CD8-positive, alpha-beta memory T cell (primary cell): ENCODE data around the gene GABARAP. TPM values are rescaled to one million over a fixed set of nuclear protein-coding genes. Genes with fewer than 3 reads are reported as not detected.
A peak's percentile ranks its signal among the peaks of the same experiment; 100 is the strongest.

Experiments
- CTCF ChIA-PET: fragments of 350-600 bp; sonication (Branson Sonifier 250); formaldehyde crosslinking; loops from one replicate; lab custom pipeline; 2021; ENCODE audit warnings: antibody characterized with exemption; lab: Charles Lee
- POLR2A ChIA-PET: fragments of 350-600 bp; sonication (Branson Sonifier 250); formaldehyde crosslinking; loops from one replicate; lab custom pipeline; 2021; ENCODE audit warnings: antibody characterized with exemption; lab: Charles Lee
- DNase-seq, 5 donors: peaks; one replicate each; pipeline versions ENCODE4 v3.0.0 to v3.0.0-alpha.2; 2020 to 2022; ENCODE audit warnings: mixed read lengths in 1 of 5
- H3K27ac ChIP-seq: one replicate; pipeline ENCODE4 v1.7.0; 2013; ENCODE audit warnings: low read depth, mild to moderate bottlenecking, low read length, moderate library complexity
- H3K27me3 ChIP-seq: 2 replicates; pipeline ENCODE4 v1.7.0; 2013; ENCODE audit warnings: low read length, mild to moderate bottlenecking; ENCODE audit not compliant: insufficient read depth, poor library complexity, severe bottlenecking
- H3K36me3 ChIP-seq: 2 replicates; pipeline ENCODE4 v1.7.0; 2013; ENCODE audit warnings: mild to moderate bottlenecking, low read length, moderate library complexity; ENCODE audit not compliant: insufficient read depth
- H3K4me1 ChIP-seq: 2 replicates; pipeline ENCODE4 v1.7.0; 2013; ENCODE audit warnings: mild to moderate bottlenecking, low read length, moderate library complexity; ENCODE audit not compliant: insufficient read depth
- H3K4me3 ChIP-seq: 2 replicates; pipeline ENCODE4 v1.7.0; 2013; ENCODE audit warnings: mild to moderate bottlenecking, low read length
- H3K9me3 ChIP-seq: 2 replicates; pipeline ENCODE4 v1.7.0; 2013; ENCODE audit warnings: mild to moderate bottlenecking, low read length
- H3K27ac Mint-ChIP-seq, 8 donors: one replicate each; pipeline ENCODE4 v1.8.0; 2020 to 2021; ENCODE audit warnings: mixed read lengths in 8 of 8, mild to moderate bottlenecking in 6 of 8, inconsistent platforms in 3 of 8, moderate library complexity in 3 of 8
- H3K27me3 Mint-ChIP-seq, 2 donors: one replicate each; pipeline ENCODE4 v1.8.0; 2020 to 2021; ENCODE audit warnings: mixed read lengths in 2 of 2, mild to moderate bottlenecking in 1 of 2, moderate library complexity in 1 of 2
- H3K36me3 Mint-ChIP-seq, 3 donors: one replicate each; pipeline ENCODE4 v1.8.0; 2020 to 2021; ENCODE audit warnings: mixed read lengths in 3 of 3, inconsistent platforms in 1 of 3, mild to moderate bottlenecking in 1 of 3
- H3K4me1 Mint-ChIP-seq, 3 donors: one replicate each; pipeline ENCODE4 v1.8.0; 2020 to 2021; ENCODE audit warnings: mixed read lengths in 3 of 3, inconsistent platforms in 1 of 3, mild to moderate bottlenecking in 1 of 3
- H3K4me3 Mint-ChIP-seq, 7 donors: one replicate each; pipeline ENCODE4 v1.8.0; 2020 to 2021; ENCODE audit warnings: mixed read lengths in 7 of 7, mild to moderate bottlenecking in 6 of 7, moderate library complexity in 4 of 7, inconsistent platforms in 2 of 7
- H3K9me3 Mint-ChIP-seq, 5 donors: one replicate each; pipeline ENCODE4 v1.8.0; 2020 to 2022; ENCODE audit warnings: mixed read lengths in 5 of 5, mild to moderate bottlenecking in 3 of 5, moderate library complexity in 2 of 5, inconsistent platforms in 1 of 5
- polyA plus RNA-seq: library from polyadenylated mRNA; unstranded; fragments of 300-500 nt; fragmentation: Illumina TruSeq; gene quantifications from one replicate; pipeline ENCODE4 v1.2.3, GENCODE V29; 2021
- total RNA-seq, 2 experiments: library from RNA; stranded (reverse); gene quantifications; one replicate each; pipeline ENCODE4 v1.2.3, GENCODE V29; 2021

GABARAP gene
- total and polyA plus RNA-seq, 3 experiments from 2014 or later: 156 to 914 (median 165) TPM

- Histone ChIP-seq H3K36me3 (no peaks in the 10 kb centered on the region), H3K27ac (no peak overlapping the region), H3K9me3 (no peaks in the 10 kb centered on the region), H3K4me3 (no peak overlapping the region), H3K27me3 (no peaks in the 10 kb centered on the region), H3K4me1 (no peaks in the 10 kb centered on the region)
- Mint-ChIP-seq H3K36me3 (peaks cover 0 to 6% (median 0%) of the 10 kb centered on the region in 3 donors), H3K9me3 (no peaks in the 10 kb centered on the region), H3K27me3 (peaks cover 0 to 2% of the 10 kb centered on the region in 2 donors), H3K4me1 (no peaks in the 10 kb centered on the region), H3K4me3 (peak overlapping the region in 1 of 7 donors; percentile 34), H3K27ac (peak overlapping the region in 1 of 8 donors; percentile 78)
- no peak for DNase-seq
- ChIA-PET POLR2A (no interaction called here), CTCF (no interaction called here)
Observed at GRCh38 chr17:7196651-7197401, 45.4 kb downstream of the GABARAP start.

GRCh38 chr17:7195971-7196370 lies 46.3 kb downstream of the GABARAP start:
- no peak for DNase-seq
- CTCF ChIA-PET: no interaction called here
- no peaks in the 10 kb centered on the region for H3K4me1 ChIP-seq
- peaks cover 0 to 6% (median 0%) of the 10 kb centered on the region in 3 donors for H3K36me3 Mint-ChIP-seq
- POLR2A ChIA-PET: no interaction called here
- no peaks in the 10 kb centered on the region for H3K4me1 Mint-ChIP-seq
- H3K4me3 ChIP-seq: no peak overlapping the region
- H3K36me3 ChIP-seq: no peaks in the 10 kb centered on the region
- H3K27me3 Mint-ChIP-seq: peaks cover 0 to 2% of the 10 kb centered on the region in 2 donors
- no peak overlapping the region for H3K27ac Mint-ChIP-seq
- no peak overlapping the region for H3K27ac ChIP-seq
- H3K4me3 Mint-ChIP-seq: no peak overlapping the region
- no peaks in the 10 kb centered on the region for H3K9me3 Mint-ChIP-seq
- no peaks in the 10 kb centered on the region for H3K9me3 ChIP-seq
- H3K27me3 ChIP-seq: no peaks in the 10 kb centered on the region

- H3K36me3 Mint-ChIP-seq: peaks cover 0 to 6% (median 0%) of the 10 kb centered on the region in 3 donors
- ChIA-PET POLR2A (no interaction called here), CTCF (no interaction called here)
- H3K9me3 Mint-ChIP-seq: no peaks in the 10 kb centered on the region
- no peaks in the 10 kb centered on the region for H3K9me3 ChIP-seq
- no peak overlapping the region for H3K4me3 Mint-ChIP-seq
- peaks cover 0 to 2% of the 10 kb centered on the region in 2 donors for H3K27me3 Mint-ChIP-seq
- no peaks in the 10 kb centered on the region for H3K4me1 Mint-ChIP-seq
- H3K4me3 ChIP-seq: no peak overlapping the region
- H3K36me3 ChIP-seq: no peaks in the 10 kb centered on the region
- H3K27ac ChIP-seq: no peak overlapping the region
- H3K27ac Mint-ChIP-seq: no peak overlapping the region
- DNase-seq: no peak
- H3K4me1 ChIP-seq: no peaks in the 10 kb centered on the region
- H3K27me3 ChIP-seq: no peaks in the 10 kb centered on the region
Observed at GRCh38 chr17:7192271-7192937, 49.8 kb downstream of the GABARAP start.

- Mint-ChIP-seq H3K4me3 (no peak overlapping the region), H3K27ac (no peak overlapping the region), H3K27me3 (peaks cover 0 to 2% of the 10 kb centered on the region in 2 donors), H3K36me3 (peaks cover 0 to 6% (median 0%) of the 10 kb centered on the region in 3 donors), H3K9me3 (no peaks in the 10 kb centered on the region), H3K4me1 (no peaks in the 10 kb centered on the region)
- H3K4me1 ChIP-seq: no peaks in the 10 kb centered on the region
- H3K9me3 ChIP-seq: no peaks in the 10 kb centered on the region
- no peak overlapping the region for H3K4me3 ChIP-seq
- ChIA-PET CTCF (no interaction called here), POLR2A (no interaction called here)
- H3K27me3 ChIP-seq: no peaks in the 10 kb centered on the region
- H3K36me3 ChIP-seq: no peaks in the 10 kb centered on the region
- DNase-seq: no peak
- no peak overlapping the region for H3K27ac ChIP-seq
Observed at GRCh38 chr17:7191571-7192270, 50.5 kb downstream of the GABARAP start.

GRCh38 chr17:7191069-7191468 lies 51.2 kb downstream of the GABARAP start:
- no peaks in the 10 kb centered on the region for H3K27me3 ChIP-seq
- Mint-ChIP-seq H3K27ac (peak overlapping the region in 1 of 8 donors; percentile 65), H3K36me3 (peaks cover 0 to 4% (median 0%) of the 10 kb centered on the region in 3 donors), H3K27me3 (peaks cover 0 to 2% of the 10 kb centered on the region in 2 donors), H3K4me1 (no peaks in the 10 kb centered on the region), H3K4me3 (no peak overlapping the region), H3K9me3 (no peaks in the 10 kb centered on the region)
- H3K4me3 ChIP-seq: no peak overlapping the region
- H3K9me3 ChIP-seq: no peaks in the 10 kb centered on the region
- no peak for DNase-seq
- ChIA-PET POLR2A (no interaction called here), CTCF (no interaction called here)
- H3K4me1 ChIP-seq: no peaks in the 10 kb centered on the region
- H3K36me3 ChIP-seq: no peaks in the 10 kb centered on the region
- no peak overlapping the region for H3K27ac ChIP-seq

- Histone ChIP-seq H3K27me3 (no peaks in the 10 kb centered on the region), H3K36me3 (no peaks in the 10 kb centered on the region), H3K27ac (no peak overlapping the region), H3K4me1 (no peaks in the 10 kb centered on the region), H3K9me3 (no peaks in the 10 kb centered on the region), H3K4me3 (no peak overlapping the region)
- Mint-ChIP-seq H3K4me1 (no peaks in the 10 kb centered on the region), H3K27ac (peak overlapping the region in 1 of 8 donors; percentile 47), H3K27me3 (peaks cover 0 to 2% of the 10 kb centered on the region in 2 donors), H3K4me3 (no peak overlapping the region), H3K36me3 (peaks cover 0 to 4% (median 0%) of the 10 kb centered on the region in 3 donors), H3K9me3 (no peaks in the 10 kb centered on the region)
- CTCF ChIA-PET: no interaction called here
- DNase-seq: no peak
- POLR2A ChIA-PET: no interaction called here
Observed at GRCh38 chr17:7190276-7190917, 51.9 kb downstream of the GABARAP start.
